CD4-positive, alpha-beta T cell (primary cell): ENCODE results near the gene OCA2. TPM values are rescaled to one million over a fixed set of nuclear protein-coding genes. Genes with fewer than 3 reads are reported as not detected.

Experiments
- ATAC-seq: fragments of 200-7000 bp; cut with Tn5 transposase; one replicate; pipeline ENCODE4 v1.10.0; 2022; ENCODE audit warnings: mild to moderate bottlenecking; ENCODE audit not compliant: poor library complexity
- CTCF ChIA-PET: fragments of 350-600 bp; sonication (Branson Sonifier 250); formaldehyde crosslinking; loops from one replicate; lab custom pipeline; 2021; ENCODE audit warnings: antibody characterized with exemption, inconsistent platforms; lab: Charles Lee
- POLR2A ChIA-PET: fragments of 350-600 bp; sonication (Branson Sonifier 250); formaldehyde crosslinking; loops from one replicate; lab custom pipeline; 2021; ENCODE audit warnings: antibody characterized with exemption, inconsistent platforms; lab: Charles Lee
- DNase-seq, 14 experiments: peaks; one replicate each; pipeline ENCODE4 v3.0.0-alpha.2; 2013 to 2020; ENCODE audit warnings: mixed read lengths in 2 of 14
- H3K27ac ChIP-seq, 2 donors: one replicate each; pipeline versions ENCODE4 v1.5.1 to v1.7.0; 2013; ENCODE audit warnings: low read length in 2 of 2, low read depth in 1 of 2, mild to moderate bottlenecking in 1 of 2
- H3K27me3 ChIP-seq, 2 experiments: 1 replicate in 1 of 2; 2 replicates in 1 of 2; pipeline versions ENCODE4 v1.6.1 to v1.7.0; 2013; ENCODE audit warnings: low read length in 2 of 2, control low read depth in 1 of 2, mild to moderate bottlenecking in 1 of 2, moderate library complexity in 1 of 2; ENCODE audit not compliant: insufficient read depth in 2 of 2, control insufficient read depth in 1 of 2
- H3K36me3 ChIP-seq: one replicate; pipeline ENCODE4 v1.6.1; 2013; ENCODE audit warnings: low read length, control low read depth; ENCODE audit not compliant: insufficient read depth
- H3K4me1 ChIP-seq: one replicate; pipeline ENCODE4 v1.6.1; 2013; ENCODE audit warnings: low read length, control low read depth; ENCODE audit not compliant: insufficient read depth
- H3K4me3 ChIP-seq: one replicate; pipeline ENCODE4 v1.5.1; 2013; ENCODE audit warnings: mild to moderate bottlenecking, low read length, moderate library complexity
- H3K9me3 ChIP-seq, 2 experiments: 1 replicate in 1 of 2; 2 replicates in 1 of 2; pipeline versions ENCODE4 v1.6.1 to v1.7.0; 2013; ENCODE audit warnings: low read length in 2 of 2, mild to moderate bottlenecking in 2 of 2, control low read depth in 1 of 2, moderate library complexity in 1 of 2; ENCODE audit not compliant: control insufficient read depth in 1 of 2, insufficient read depth in 1 of 2
- H3K27ac Mint-ChIP-seq: one replicate; pipeline ENCODE4 v1.8.0; 2020; ENCODE audit warnings: mixed read lengths
- H3K27me3 Mint-ChIP-seq: one replicate; pipeline ENCODE4 v1.8.0; 2021; ENCODE audit warnings: mixed read lengths
- H3K36me3 Mint-ChIP-seq: one replicate; pipeline ENCODE4 v1.8.0; 2021; ENCODE audit warnings: low read depth, mixed read lengths
- H3K4me1 Mint-ChIP-seq: one replicate; pipeline ENCODE4 v1.8.0; 2021; ENCODE audit warnings: low read depth, mixed read lengths
- H3K4me3 Mint-ChIP-seq: one replicate; pipeline ENCODE4 v1.8.0; 2020; ENCODE audit warnings: mild to moderate bottlenecking, mixed read lengths
- H3K9me3 Mint-ChIP-seq: one replicate; pipeline ENCODE4 v1.8.0; 2020; ENCODE audit warnings: mixed read lengths
- CTCF ChIP-seq: fragments of 200-600 bp; IDR thresholded peaks from one replicate; pipeline ENCODE4 v1.8.0; 2022; ENCODE audit warnings: antibody characterized with exemption, mild to moderate bottlenecking
- intact Hi-C, 2 experiments: fragments of 100-400 bp; cut with DNase I in 1 of 2; cut with micrococcal nuclease in 1 of 2; formaldehyde crosslinking; loops; one replicate each; pipeline versions ENCODE4 v1.15.1 to v1.9.0; 2023 to 2025; cut with DNase I, micrococcal nuclease
- total RNA-seq, 174 experiments: library from RNA in 2 of 174; stranded (reverse) in 2 of 174; gene quantifications; one replicate each; pipeline ENCODE4 v1.2.3 and lab custom pipeline; 2021 to 2026

Gene OCA2
- total RNA-seq, 2 experiments from 2014 or later = not detected

- Mint-ChIP-seq H3K36me3 (no peaks in the 10 kb centered on the region), H3K4me1 (no peaks in the 10 kb centered on the region), H3K27me3 (peaks cover 4% of the 10 kb centered on the region), H3K9me3 (peaks cover 14% of the 10 kb centered on the region), H3K27ac (no peak overlapping the region), H3K4me3 (no peak overlapping the region)
- ChIA-PET CTCF (no interaction called here), POLR2A (no interaction called here)
- Histone ChIP-seq H3K4me1 (no peaks in the 10 kb centered on the region), H3K4me3 (no peak overlapping the region), H3K27me3 (no peaks in the 10 kb centered on the region), H3K36me3 (no peaks in the 10 kb centered on the region), H3K9me3 (peaks cover 0 to 9% of the 10 kb centered on the region in 2 experiments), H3K27ac (no peak overlapping the region)
- TF ChIP-seq CTCF = no peak
- intact Hi-C loops = no loop called here
- DNase-seq (no peak), ATAC-seq (no peak)
These were observed 214.4 kb downstream of the OCA2 start for GRCh38 chr15:27884726-27885125.

- H3K9me3 ChIP-seq = peaks cover 0 to 4% of the 10 kb centered on the region in 2 experiments
- DNase-seq = no peak
These were observed 220.3 kb downstream of the OCA2 start for GRCh38 chr15:27878841-27879240.

GRCh38 chr15:27873828-27874227 is 225.3 kb downstream of the OCA2 start:
- Histone ChIP-seq H3K36me3 (no peaks in the 10 kb centered on the region), H3K4me1 (no peaks in the 10 kb centered on the region), H3K27ac (no peak overlapping the region), H3K27me3 (no peaks in the 10 kb centered on the region), H3K9me3 (peaks cover 0 to 8% of the 10 kb centered on the region in 2 experiments), H3K4me3 (no peak overlapping the region)
- DNase-seq = no peak
- no peak for TF ChIP-seq CTCF
- Mint-ChIP-seq H3K4me1 (no peaks in the 10 kb centered on the region), H3K9me3 (no peaks in the 10 kb centered on the region), H3K27ac (no peak overlapping the region), H3K27me3 (no peaks in the 10 kb centered on the region), H3K36me3 (no peaks in the 10 kb centered on the region), H3K4me3 (no peak overlapping the region)
- no peak for ATAC-seq
- CTCF ChIA-PET = no interaction called here
- intact Hi-C loops = no loop called here
- POLR2A ChIA-PET = no interaction called here

More at GRCh38 chr15:27878841-27879240, 220.3 kb downstream of the OCA2 start:
- Mint-ChIP-seq H3K27me3 (no peaks in the 10 kb centered on the region), H3K4me3 (no peak overlapping the region), H3K4me1 (no peaks in the 10 kb centered on the region), H3K36me3 (no peaks in the 10 kb centered on the region), H3K27ac (no peak overlapping the region), H3K9me3 (peaks cover 6% of the 10 kb centered on the region)
- ChIA-PET CTCF (no interaction called here), POLR2A (no interaction called here)
- no peak for TF ChIP-seq CTCF
- no peak overlapping the region for H3K4me3 ChIP-seq
- no peaks in the 10 kb centered on the region for H3K27me3 ChIP-seq
- ATAC-seq = no peak
- H3K27ac ChIP-seq = no peak overlapping the region
- no peaks in the 10 kb centered on the region for H3K4me1 ChIP-seq
- intact Hi-C loops = no loop called here
- H3K36me3 ChIP-seq = no peaks in the 10 kb centered on the region
